Brain microvascular endothelial cell (primary cell): ENCODE measurements around the gene TACC2.

Experiments
- DNase-seq: peaks from one replicate; pipeline ENCODE4 v3.0.0-alpha.2; 2020
- H3K27ac ChIP-seq: fragments of 250-450 bp; sonication (Bioruptor Pico); 2 replicates; pipeline ENCODE4 v1.5.1; 2020; ENCODE audit warnings: mild to moderate bottlenecking, moderate library complexity
- H3K27me3 ChIP-seq: fragments of 250-450 bp; sonication (Bioruptor Pico); replicated peaks from 2 replicates; pipeline ENCODE4 v1.5.1; 2020; ENCODE audit warnings: mild to moderate bottlenecking
- H3K36me3 ChIP-seq: fragments of 250-450 bp; sonication (Bioruptor Pico); replicated peaks from 2 replicates; pipeline ENCODE4 v1.5.1; 2020; ENCODE audit warnings: mild to moderate bottlenecking
- H3K4me3 ChIP-seq: 2 replicates; pipeline ENCODE4 v1.5.1; 2011; ENCODE audit warnings: low read depth, mild to moderate bottlenecking, control low read depth, low read length, moderate library complexity
- in situ Hi-C: cut with HindIII; loops from 2 replicates; pipeline ENCODE4 v1.10.0; 2017; ENCODE audit warnings: low sequenced_read_pairs, low pct_ligation_motif_present
- TF ChIP-seq, protein P1 (sequence below): IDR thresholded peaks from 2 replicates; pipeline ENCODE4 v1.5.1; 2011; ENCODE audit warnings: low read depth, mild to moderate bottlenecking, moderate library complexity, low read length, control low read depth, inconsistent platforms; ENCODE audit errors: missing control alignments

Gene TACC2

DNA sequence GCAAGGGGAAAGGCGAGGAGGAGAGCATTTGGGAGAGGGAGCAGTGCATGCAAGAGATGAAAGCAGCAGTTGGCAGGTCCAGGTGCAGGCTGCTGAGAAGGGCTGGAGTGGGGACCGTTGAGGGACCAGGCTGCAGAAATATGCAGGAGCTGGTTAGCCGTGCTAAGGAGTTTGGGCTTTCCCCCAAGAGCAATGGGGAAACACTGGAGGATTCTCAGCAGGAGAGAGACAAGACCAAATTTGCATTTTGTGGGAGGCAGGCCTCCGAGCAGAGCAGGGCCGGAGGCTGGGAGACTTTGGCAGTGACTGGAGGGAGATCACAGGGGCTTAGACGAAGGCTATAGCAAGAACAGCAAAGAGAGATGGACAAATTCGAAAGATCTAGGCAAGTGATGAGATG is 293.9 kb downstream of the TACC2 start:
- in situ Hi-C loops: loop anchor here (25.0 kb wide), 1 partner anchor 154 kb away; no protein-coding TSS in a partner anchor
- DNase-seq: no peak
- H3K27ac ChIP-seq: no peak overlapping the region
- H3K36me3 ChIP-seq: no peaks in the 10 kb centered on the region
- H3K4me3 ChIP-seq: no peak overlapping the region
- no peaks in the 10 kb centered on the region for H3K27me3 ChIP-seq
- TF ChIP-seq, protein P1, sequence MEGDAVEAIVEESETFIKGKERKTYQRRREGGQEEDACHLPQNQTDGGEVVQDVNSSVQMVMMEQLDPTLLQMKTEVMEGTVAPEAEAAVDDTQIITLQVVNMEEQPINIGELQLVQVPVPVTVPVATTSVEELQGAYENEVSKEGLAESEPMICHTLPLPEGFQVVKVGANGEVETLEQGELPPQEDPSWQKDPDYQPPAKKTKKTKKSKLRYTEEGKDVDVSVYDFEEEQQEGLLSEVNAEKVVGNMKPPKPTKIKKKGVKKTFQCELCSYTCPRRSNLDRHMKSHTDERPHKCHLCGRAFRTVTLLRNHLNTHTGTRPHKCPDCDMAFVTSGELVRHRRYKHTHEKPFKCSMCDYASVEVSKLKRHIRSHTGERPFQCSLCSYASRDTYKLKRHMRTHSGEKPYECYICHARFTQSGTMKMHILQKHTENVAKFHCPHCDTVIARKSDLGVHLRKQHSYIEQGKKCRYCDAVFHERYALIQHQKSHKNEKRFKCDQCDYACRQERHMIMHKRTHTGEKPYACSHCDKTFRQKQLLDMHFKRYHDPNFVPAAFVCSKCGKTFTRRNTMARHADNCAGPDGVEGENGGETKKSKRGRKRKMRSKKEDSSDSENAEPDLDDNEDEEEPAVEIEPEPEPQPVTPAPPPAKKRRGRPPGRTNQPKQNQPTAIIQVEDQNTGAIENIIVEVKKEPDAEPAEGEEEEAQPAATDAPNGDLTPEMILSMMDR: no peak

DNA sequence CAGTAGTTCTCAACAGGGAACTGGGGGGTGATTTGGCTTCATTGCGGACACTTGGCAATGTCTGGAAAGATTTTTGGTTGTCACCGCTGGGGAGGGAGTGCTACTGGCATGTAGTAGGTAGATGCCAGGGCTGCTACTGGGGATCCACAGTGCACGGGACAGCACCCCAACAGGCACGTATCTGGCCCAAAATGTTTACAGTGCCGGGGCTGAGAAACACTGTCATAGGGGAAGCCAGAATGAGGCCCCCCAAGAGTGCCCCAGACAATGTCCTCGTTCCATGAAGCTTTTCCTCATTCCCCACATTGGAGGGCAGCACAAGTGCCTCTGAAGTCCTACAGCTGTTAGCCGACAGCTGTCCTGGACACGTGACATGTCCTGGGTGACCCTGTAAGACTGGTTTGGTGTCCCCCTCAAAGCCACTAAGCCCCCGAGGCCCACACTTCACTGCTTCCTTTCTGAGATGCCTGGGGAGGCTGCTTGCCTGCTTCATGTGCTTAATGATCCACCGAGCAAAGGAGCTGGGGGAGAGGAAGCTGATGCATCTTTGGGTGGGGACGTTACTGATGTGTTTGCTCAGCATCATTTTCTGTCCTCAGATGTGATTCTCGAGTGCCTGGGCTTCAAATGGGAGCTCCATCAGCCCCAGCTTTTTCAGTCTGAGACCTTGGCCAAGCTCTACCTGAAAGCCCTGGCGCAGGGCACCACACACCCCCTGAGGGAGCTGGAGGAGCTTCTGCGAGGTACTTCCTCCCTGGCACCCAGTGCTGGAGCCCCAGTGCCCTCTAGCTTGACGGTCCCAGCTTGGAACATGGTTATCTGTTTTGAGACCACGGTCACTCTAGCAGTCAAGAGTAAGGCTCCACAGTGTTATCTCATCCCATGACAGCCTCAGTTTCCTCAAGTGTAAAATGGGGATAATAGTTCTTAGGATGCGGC is 296.8 kb downstream of the TACC2 start:
- in situ Hi-C loops: loop anchor here (25.0 kb wide), 1 partner anchor 152 kb away; no protein-coding TSS in a partner anchor
- no peak overlapping the region for H3K4me3 ChIP-seq
- no peak for DNase-seq
- TF ChIP-seq, protein P1: no peak
- no peaks in the 10 kb centered on the region for H3K36me3 ChIP-seq
- H3K27me3 ChIP-seq: no peaks in the 10 kb centered on the region
- H3K27ac ChIP-seq: no peak overlapping the region

DNA sequence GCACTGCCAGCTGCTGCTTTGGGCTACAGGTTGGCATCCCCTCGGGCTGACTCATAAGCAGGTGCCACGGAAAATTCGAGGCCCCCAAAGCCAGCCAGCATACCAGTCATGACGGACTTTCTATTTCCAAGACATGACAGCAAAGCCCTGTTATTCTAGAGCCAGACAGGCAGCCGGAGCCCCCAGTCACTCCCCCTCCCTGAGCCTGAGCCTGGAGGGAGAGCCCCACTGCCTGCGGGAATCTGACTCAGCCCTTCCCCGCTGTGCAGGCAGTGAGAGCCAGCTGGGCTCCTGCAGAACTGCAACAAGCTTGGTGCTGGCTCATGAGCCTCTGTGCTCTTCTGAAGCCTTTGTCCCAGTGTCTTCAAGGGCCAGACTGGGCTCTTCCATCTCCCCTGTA is 297.9 kb downstream of the TACC2 start:
- H3K27me3 ChIP-seq: no peaks in the 10 kb centered on the region
- DNase-seq: peak; percentile 93
- TF ChIP-seq, protein P1: peak; percentile 23
- peak overlapping the region; percentile 9 for H3K27ac ChIP-seq
- H3K4me3 ChIP-seq: no peak overlapping the region
- H3K36me3 ChIP-seq: no peaks in the 10 kb centered on the region
- in situ Hi-C loops: loop anchor here (25.0 kb wide), 1 partner anchor 150 kb away; no protein-coding TSS in a partner anchor

DNA sequence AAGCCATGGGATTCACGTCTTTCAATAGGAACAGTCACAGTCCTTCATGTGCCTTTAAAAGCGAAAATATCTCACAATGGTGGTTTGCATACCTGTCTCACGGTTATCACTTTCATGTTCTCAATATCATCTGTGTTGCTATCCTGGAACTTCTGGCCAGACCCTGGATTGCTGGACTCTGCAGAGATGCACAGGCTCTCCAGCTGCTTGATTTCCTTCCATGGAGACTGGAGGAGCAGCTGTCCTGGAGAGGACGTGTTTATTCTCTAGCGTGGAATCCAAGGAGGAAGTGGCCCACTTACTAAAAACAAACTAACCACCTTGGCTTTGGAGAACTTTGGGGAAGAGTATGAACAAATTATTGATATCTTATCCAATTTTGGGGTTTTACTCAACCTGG is 298.6 kb downstream of the TACC2 start:
- H3K27ac ChIP-seq: no peak overlapping the region
- TF ChIP-seq, protein P1: no peak
- in situ Hi-C loops: loop anchor here (25.0 kb wide), 1 partner anchor 150 kb away; no protein-coding TSS in a partner anchor
- no peaks in the 10 kb centered on the region for H3K27me3 ChIP-seq
- H3K36me3 ChIP-seq: no peaks in the 10 kb centered on the region
- H3K4me3 ChIP-seq: no peak overlapping the region
- DNase-seq: no peak

DNA sequence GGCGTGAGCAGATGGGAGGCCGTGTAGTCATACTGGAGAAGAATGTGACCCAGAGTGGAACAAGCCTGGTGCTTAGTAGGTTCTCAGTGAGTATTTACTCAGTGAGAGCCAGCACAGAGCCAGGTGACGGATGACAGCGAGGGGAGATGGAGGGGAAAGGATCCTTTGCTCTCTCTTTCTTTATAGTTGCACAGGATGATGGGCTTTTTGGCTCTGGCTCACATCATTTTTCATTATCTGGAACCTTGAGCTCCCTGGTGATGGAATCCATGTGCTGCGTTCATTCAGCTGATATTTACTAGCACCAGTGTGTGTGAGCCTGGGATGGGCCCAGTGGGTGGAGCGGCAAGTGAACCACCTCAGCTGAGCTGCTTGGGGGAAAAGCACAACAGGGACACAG is 299.3 kb downstream of the TACC2 start:
- H3K27ac ChIP-seq: no peak overlapping the region

More for the DNA sequence above, 299.3 kb downstream of the TACC2 start:
- in situ Hi-C loops: loop anchor here (25.0 kb wide), 1 partner anchor 149 kb away; no protein-coding TSS in a partner anchor
- Histone ChIP-seq H3K36me3 (no peaks in the 10 kb centered on the region), H3K27me3 (no peaks in the 10 kb centered on the region), H3K4me3 (no peak overlapping the region)
- no peak for DNase-seq
- TF ChIP-seq, protein P1: no peak
